NB4 (cell line): ENCODE measurements around the gene SLC22A23.

Experiments used
- DNase-seq: peaks from one replicate; pipeline ENCODE4 v3.0.0; 2010; ENCODE audit warnings: low read depth
- H3K4me3 ChIP-seq: one replicate; pipeline ENCODE4 v1.5.1; 2011; ENCODE audit warnings: mild to moderate bottlenecking, low read depth, low read length, moderate library complexity
- CTCF ChIP-seq: IDR thresholded peaks from one replicate; pipeline ENCODE4 v1.5.1; 2012; ENCODE audit warnings: low read depth, low read length
- MAX ChIP-seq: IDR thresholded peaks from 2 replicates; pipeline ENCODE4 v1.6.1; 2011; ENCODE audit warnings: low read depth, low read length
- MYC ChIP-seq: IDR thresholded peaks from 2 replicates; pipeline ENCODE4 v1.6.1; 2011; ENCODE audit warnings: low read depth, low read length
- POLR2A ChIP-seq: IDR thresholded peaks from 2 replicates; pipeline ENCODE4 v1.6.1; 2011; ENCODE audit warnings: mild to moderate bottlenecking; ENCODE audit not compliant: insufficient read length; ENCODE audit errors: extremely low read depth

SLC22A23 gene

GRCh38 chr6:3329393-3330051 is 127.3 kb downstream of the SLC22A23 start:
- no peak for DNase-seq
- no peak overlapping the region for H3K4me3 ChIP-seq
- TF ChIP-seq CTCF, result no peak
- TF ChIP-seq MYC, result no peak
- no peak for TF ChIP-seq MAX
- no peak for TF ChIP-seq POLR2A

- no peak overlapping the region for H3K4me3 ChIP-seq
- DNase-seq, result no peak
- TF ChIP-seq CTCF (no peak), MYC (no peak), POLR2A (no peak), MAX (no peak)
Observed at GRCh38 chr6:3328796-3329195, 128.1 kb downstream of the SLC22A23 start.

GRCh38 chr6:3328145-3328544 is 128.7 kb downstream of the SLC22A23 start:
- DNase-seq, result no peak
- TF ChIP-seq MYC (no peak), CTCF (no peak), POLR2A (no peak), MAX (no peak)
- no peak overlapping the region for H3K4me3 ChIP-seq

- DNase-seq, result no peak
- no peak overlapping the region for H3K4me3 ChIP-seq
- TF ChIP-seq CTCF (no peak), MYC (no peak), POLR2A (no peak), MAX (no peak)
Observed at GRCh38 chr6:3327403-3327802, 129.4 kb downstream of the SLC22A23 start.

GRCh38 chr6:3326981-3327380 is 129.9 kb downstream of the SLC22A23 start:
- no peak overlapping the region for H3K4me3 ChIP-seq
- DNase-seq, result no peak
- TF ChIP-seq MAX (no peak), MYC (no peak), POLR2A (no peak), CTCF (no peak)
